H9 (cell line): ENCODE data around the gene EHD2. TPM values are rescaled to one million over a fixed set of nuclear protein-coding genes. Genes with fewer than 3 reads are reported as not detected.

Experiments used
- DNase-seq: peaks from one replicate; pipeline ENCODE4 v3.0.0-alpha.2; 2017
- H2AFZ ChIP-seq: one replicate; pipeline ENCODE4 v1.6.1; 2013; ENCODE audit warnings: mild to moderate bottlenecking, low read length, control low read depth, moderate library complexity
- H2AK5ac ChIP-seq: 2 replicates; pipeline ENCODE4 v1.6.1; 2013; ENCODE audit warnings: low read length, control low read depth, mixed read lengths; ENCODE audit not compliant: insufficient read length
- H2BK120ac ChIP-seq: one replicate; pipeline ENCODE4 v1.6.1; 2013; ENCODE audit warnings: low read depth, mild to moderate bottlenecking, low read length, control low read depth, inconsistent platforms; ENCODE audit not compliant: poor library complexity, severe bottlenecking
- H2BK12ac ChIP-seq: 2 replicates; pipeline ENCODE4 v1.6.1; 2013; ENCODE audit warnings: low read length, control low read depth, mixed read lengths, low read depth; ENCODE audit not compliant: insufficient read length
- H2BK15ac ChIP-seq: 2 replicates; pipeline ENCODE4 v1.6.1; 2013; ENCODE audit warnings: low read depth, low read length, control low read depth
- H2BK20ac ChIP-seq: one replicate; pipeline ENCODE4 v1.6.1; 2013; ENCODE audit warnings: low read depth, mild to moderate bottlenecking, low read length, control low read depth, inconsistent platforms; ENCODE audit not compliant: poor library complexity, severe bottlenecking
- H2BK5ac ChIP-seq: 2 replicates; pipeline ENCODE4 v1.6.1; 2013; ENCODE audit warnings: low read length, control low read depth, mixed read lengths; ENCODE audit not compliant: insufficient read length
- H3K14ac ChIP-seq: 2 replicates; pipeline ENCODE4 v1.6.1; 2013; ENCODE audit warnings: low read length, control low read depth; ENCODE audit not compliant: insufficient read depth
- H3K18ac ChIP-seq: 2 replicates; pipeline ENCODE4 v1.6.1; 2013; ENCODE audit warnings: low read depth, mild to moderate bottlenecking, mixed read lengths, low read length, control low read depth; ENCODE audit not compliant: insufficient read length
- H3K23ac ChIP-seq: 2 replicates; pipeline ENCODE4 v1.6.1; 2013; ENCODE audit warnings: low read length, control low read depth, mixed read lengths, low read depth; ENCODE audit not compliant: insufficient read length
- H3K23me2 ChIP-seq: 2 replicates; pipeline ENCODE4 v1.6.1; 2013; ENCODE audit warnings: low read depth, mild to moderate bottlenecking, mixed read lengths, low read length, control low read depth; ENCODE audit not compliant: insufficient read length, poor library complexity, severe bottlenecking
- H3K27ac ChIP-seq: 2 replicates; pipeline ENCODE4 v1.5.1; 2013; ENCODE audit warnings: low read length, control low read depth, mixed read lengths, low read depth; ENCODE audit not compliant: insufficient read length
- H3K27me3 ChIP-seq: 2 replicates; pipeline ENCODE4 v1.6.1; 2013; ENCODE audit warnings: low read length, control low read depth, inconsistent platforms; ENCODE audit not compliant: insufficient read depth
- H3K4ac ChIP-seq: 2 replicates; pipeline ENCODE4 v1.6.1; 2013; ENCODE audit warnings: low read depth, mild to moderate bottlenecking, control low read depth, inconsistent platforms, low read length, moderate library complexity
- H3K4me1 ChIP-seq: 2 replicates; pipeline ENCODE4 v1.6.1; 2013; ENCODE audit warnings: low read length, control low read depth, inconsistent platforms; ENCODE audit not compliant: insufficient read depth
- H3K4me2 ChIP-seq: 2 replicates; pipeline ENCODE4 v1.6.1; 2013; ENCODE audit warnings: low read length, control low read depth, mixed read lengths; ENCODE audit not compliant: insufficient read length, insufficient read depth
- H3K56ac ChIP-seq: 2 replicates; pipeline ENCODE4 v1.6.1; 2013; ENCODE audit warnings: low read depth, mild to moderate bottlenecking, mixed read lengths, low read length, control low read depth; ENCODE audit not compliant: insufficient read length
- H3K79me1 ChIP-seq: 2 replicates; pipeline ENCODE4 v1.6.1; 2013; ENCODE audit warnings: low read depth, mild to moderate bottlenecking, moderate library complexity, low read length, control low read depth, inconsistent platforms; ENCODE audit not compliant: insufficient read depth, poor library complexity, severe bottlenecking
- H3K79me2 ChIP-seq: 2 replicates; pipeline ENCODE4 v1.6.1; 2013; ENCODE audit warnings: low read length, control low read depth, inconsistent platforms; ENCODE audit not compliant: insufficient read depth
- H3K9ac ChIP-seq: 2 replicates; pipeline ENCODE4 v1.6.1; 2013; ENCODE audit warnings: low read length, control low read depth, mixed read lengths; ENCODE audit not compliant: insufficient read length; ENCODE audit errors: extremely low read depth
- H3K9me3 ChIP-seq: one replicate; pipeline ENCODE4 v1.6.1; 2013; ENCODE audit warnings: low read depth, low read length, inconsistent platforms; ENCODE audit not compliant: control insufficient read depth
- H3T11ph ChIP-seq: one replicate; pipeline ENCODE4 v1.6.1; 2013; ENCODE audit warnings: mild to moderate bottlenecking, low read length, control low read depth, inconsistent platforms
- H4K20me1 ChIP-seq: one replicate; pipeline ENCODE4 v1.6.1; 2013; ENCODE audit not compliant: control insufficient read depth, insufficient read length, insufficient read depth
- H4K5ac ChIP-seq: 2 replicates; pipeline ENCODE4 v1.6.1; 2013; ENCODE audit warnings: low read depth, mild to moderate bottlenecking, mixed read lengths, low read length, control low read depth; ENCODE audit not compliant: insufficient read length
- H4K8ac ChIP-seq: replicated peaks from 2 replicates; pipeline ENCODE4 v1.6.1; 2013; ENCODE audit warnings: low read length, control low read depth, mixed read lengths, low read depth; ENCODE audit not compliant: insufficient read length
- H4K91ac ChIP-seq: 2 replicates; pipeline ENCODE4 v1.6.1; 2013; ENCODE audit warnings: low read depth, mild to moderate bottlenecking, moderate library complexity, mixed read lengths, low read length, control low read depth; ENCODE audit not compliant: insufficient read length
- H3K27ac Mint-ChIP-seq, 3 experiments: 2 replicates in 2 of 3; 3 replicates in 1 of 3; pipeline ENCODE4 v1.8.0; 2020 to 2021; ENCODE audit warnings: mixed read lengths in 3 of 3, mild to moderate bottlenecking in 1 of 3, moderate library complexity in 1 of 3
- H3K27me3 Mint-ChIP-seq: 2 replicates; pipeline ENCODE4 v1.8.0; 2021; ENCODE audit warnings: low read depth, mild to moderate bottlenecking, moderate library complexity, mixed read lengths
- H3K36me3 Mint-ChIP-seq, 3 experiments: 2 replicates in 2 of 3; 3 replicates in 1 of 3; pipeline ENCODE4 v1.8.0; 2020 to 2021; ENCODE audit warnings: low read depth in 3 of 3, mixed read lengths in 3 of 3; ENCODE audit not compliant: insufficient read depth in 1 of 3
- H3K4me1 Mint-ChIP-seq, 2 experiments: 2 replicates each; pipeline ENCODE4 v1.8.0; 2020; ENCODE audit warnings: mixed read lengths in 2 of 2
- H3K4me3 Mint-ChIP-seq, 2 experiments: 2 replicates in 1 of 2; 3 replicates in 1 of 2; pipeline ENCODE4 v1.8.0; 2020 to 2021; ENCODE audit warnings: mild to moderate bottlenecking in 2 of 2, mixed read lengths in 2 of 2, moderate library complexity in 1 of 2
- H3K9me3 Mint-ChIP-seq, 2 experiments: 2 replicates in 1 of 2; 3 replicates in 1 of 2; pipeline ENCODE4 v1.8.0; 2020; ENCODE audit warnings: mild to moderate bottlenecking in 2 of 2, mixed read lengths in 2 of 2, moderate library complexity in 1 of 2
- CTCF ChIP-seq: fragments of 200-600 bp; sonication (generic); conservative IDR thresholded peaks from 3 replicates; pipeline ENCODE4 v1.8.0; 2021; ENCODE audit warnings: antibody characterized with exemption, mild to moderate bottlenecking
- WGBS: extraction: QIAGEN DNeasy Blood & Tissue Kit; methylation state at CpG from one replicate; pipeline ENCODE4 v1.1.7; 2013; ENCODE audit warnings: missing lambda C conversion rate, low lambda C conversion rate, mixed read lengths; ENCODE audit not compliant: insufficient read length; ENCODE audit errors: extremely low coverage; 5-methylcytosine and 5-hydroxymethylcytosine counted together
- total RNA-seq: library from RNA; stranded (reverse); gene quantifications from 2 replicates; pipeline ENCODE4 v1.2.1, GENCODE V29; 2021

EHD2 gene
- total RNA-seq, 1 experiment from 2014 or later = 19.7 TPM

- Histone ChIP-seq H2AK5ac (no peak overlapping the region), H3K4me2 (no peak overlapping the region), H2BK5ac (no peak overlapping the region), H2BK20ac (no peak overlapping the region), H2BK120ac (no peak overlapping the region), H2AFZ (no peak overlapping the region), H3K23me2 (no peaks in the 10 kb centered on the region), H4K5ac (no peak overlapping the region), H3K4ac (no peak overlapping the region), H4K91ac (no peak overlapping the region), H4K8ac (no peak overlapping the region), H3K79me1 (no peaks in the 10 kb centered on the region), H3K4me1 (no peaks in the 10 kb centered on the region; the same call in 1 of the 2 replicates), H3K79me2 (no peaks in the 10 kb centered on the region), H3K56ac (no peak overlapping the region), H3T11ph (no peak overlapping the region), H3K9ac (no peak overlapping the region), H3K27ac (no peak overlapping the region), H3K14ac (no peak overlapping the region), H3K23ac (no peak overlapping the region), H3K18ac (no peak overlapping the region), H3K27me3 (no peaks in the 10 kb centered on the region), H2BK15ac (no peak overlapping the region), H2BK12ac (no peak overlapping the region), H4K20me1 (no peaks in the 10 kb centered on the region), H3K9me3 (no peaks in the 10 kb centered on the region)
- Mint-ChIP-seq H3K4me1 (peaks cover 4 to 6% of the 10 kb centered on the region in 2 experiments), H3K27me3 (no peaks in the 10 kb centered on the region), H3K9me3 (no peaks in the 10 kb centered on the region), H3K27ac (no peak overlapping the region), H3K36me3 (peaks cover 0 to 14% (median 5%) of the 10 kb centered on the region in 3 experiments; a peak in 4 of 7 replicates), H3K4me3 (no peak overlapping the region)
- TF ChIP-seq CTCF = no peak
- WGBS = no CpG with 5 or more reads among the region's 7 CpGs
- DNase-seq = no peak
Measured at GRCh38 chr19:47723581-47723940, 10.3 kb downstream of the EHD2 start.
